ENCODE results near the gene SLC6A18.
"Not testable (repeated sequence)": the region's sequence is repeated elsewhere in the genome, so short reads cannot be mapped to it uniquely, and the experiment has no call there.

GRCh38 chr5:1282993-1283728 lies 58.0 kb downstream of the SLC6A18 start:
- TF ChIP-seq CTCF, POLR2A (IDR thresholded peaks at IDR 0.05): not testable (repeated sequence)

Measured in thyroid gland (tissue), 4 donors.